Endothelial cell of umbilical vein (primary cell): Measurements from ENCODE around the gene LHX3. TPM values are rescaled to one million over a fixed set of nuclear protein-coding genes. Genes with fewer than 3 reads are reported as not detected.

ENCODE experiments used
- BruUV-seq: library from RNA; stranded (reverse); fragments of 400-500 nt; replicated peaks from 2 replicates; lab custom pipeline; 2021; lab: Mats Ljungman, UMichigan
- CTCF ChIA-PET: fragments of 300-600, 350-600 bp; sonication (Branson Sonifier 250); formaldehyde crosslinking; loops from one replicate; lab custom pipeline; 2021; ENCODE audit warnings: antibody characterized with exemption, inconsistent platforms; lab: Charles Lee
- POLR2A ChIA-PET: fragments of 300-600, 350-600 bp; sonication (Branson Sonifier 250); formaldehyde crosslinking; loops from one replicate; lab custom pipeline; 2021; ENCODE audit warnings: antibody characterized with exemption, inconsistent platforms; lab: Charles Lee
- DNase-seq: peaks from one replicate; pipeline ENCODE4 v3.0.0-alpha.2; 2011; ENCODE audit warnings: low read depth, low spot score
- FAIRE-seq: peaks from 2 replicates; lab custom pipeline; 2011; peaks lifted over from hg19 to GRCh38; lab: Jason Lieb, UNC
- H2AFZ ChIP-seq: 2 replicates; pipeline ENCODE4 v1.6.0; 2012; ENCODE audit warnings: low read depth, low read length, control low read depth, inconsistent platforms
- H3K27ac ChIP-seq: 2 replicates; pipeline ENCODE4 v1.5.1; 2011; ENCODE audit warnings: low read depth, mild to moderate bottlenecking, control low read depth, low read length, moderate library complexity; ENCODE audit not compliant: insufficient read depth
- H3K27me3 ChIP-seq, 2 experiments: 2 replicates each; pipeline versions ENCODE4 v1.6.0 to v1.6.1; 2011; ENCODE audit warnings: low read length in 2 of 2, mixed read lengths in 1 of 2; ENCODE audit not compliant: control insufficient read depth in 2 of 2, insufficient read depth in 2 of 2
- H3K36me3 ChIP-seq, 2 experiments: 2 replicates in 1 of 2; 3 replicates in 1 of 2; pipeline ENCODE4 v1.5.1; 2011; ENCODE audit warnings: low read length in 2 of 2, mild to moderate bottlenecking in 1 of 2, moderate library complexity in 1 of 2; ENCODE audit not compliant: control insufficient read depth in 2 of 2, insufficient read depth in 2 of 2; ENCODE audit errors: extremely low read depth in 1 of 2
- H3K4me1 ChIP-seq: 3 replicates; pipeline ENCODE4 v1.5.1; 2011; ENCODE audit warnings: mild to moderate bottlenecking, low read length; ENCODE audit not compliant: control insufficient read depth, insufficient read depth; ENCODE audit errors: extremely low read depth
- H3K4me2 ChIP-seq: 2 replicates; pipeline ENCODE4 v1.6.1; 2011; ENCODE audit warnings: low read length, control low read depth, mixed read lengths; ENCODE audit not compliant: insufficient read depth
- H3K4me3 ChIP-seq, 3 experiments: fragments of 200-600 bp in 1 of 3; sonication (generic), shearing (Covaris generic) in 1 of 3; replicated peaks in 1 of 3; 2 replicates each; pipeline ENCODE4 v1.5.1; 2011 to 2016; ENCODE audit warnings: control low read depth in 3 of 3, low read length in 3 of 3, mild to moderate bottlenecking in 2 of 3, inconsistent platforms in 1 of 3, low read depth in 1 of 3, moderate library complexity in 1 of 3; ENCODE audit not compliant: insufficient read depth in 1 of 3
- H3K79me2 ChIP-seq: 2 replicates; pipeline ENCODE4 v1.6.0; 2012; ENCODE audit warnings: low read length, inconsistent platforms; ENCODE audit not compliant: control insufficient read depth, insufficient read depth
- H3K9ac ChIP-seq: replicated peaks from 2 replicates; pipeline ENCODE3; 2011; ENCODE audit warnings: low read length, control low read depth; ENCODE audit not compliant: insufficient read depth; ENCODE audit errors: extremely low read depth
- H3K9me1 ChIP-seq: replicated peaks from 3 replicates; pipeline ENCODE4 v1.6.0; 2011; ENCODE audit warnings: mild to moderate bottlenecking, low read length; ENCODE audit not compliant: control insufficient read depth, insufficient read depth; ENCODE audit errors: extremely low read depth
- H3K9me3 ChIP-seq: replicated peaks from 2 replicates; pipeline ENCODE4 v1.5.1; 2012; ENCODE audit warnings: low read length, inconsistent platforms; ENCODE audit not compliant: control insufficient read depth, insufficient read depth
- H4K20me1 ChIP-seq: replicated peaks from 2 replicates; pipeline ENCODE3; 2011; ENCODE audit warnings: mild to moderate bottlenecking, low read length; ENCODE audit not compliant: control insufficient read depth, insufficient read depth; ENCODE audit errors: extremely low read depth
- CTCF ChIP-seq, 2 donors: IDR thresholded peaks; 1 replicate in 1 of 2; 2 replicates in 1 of 2; pipeline ENCODE4 v1.5.1; 2011; ENCODE audit warnings: low read length in 2 of 2, mild to moderate bottlenecking in 2 of 2, moderate library complexity in 2 of 2, control low read depth in 1 of 2, inconsistent platforms in 1 of 2, low read depth in 1 of 2; ENCODE audit not compliant: insufficient read depth in 1 of 2; ENCODE audit errors: extremely low read depth in 1 of 2
- EZH2 ChIP-seq: IDR thresholded peaks from 2 replicates; pipeline ENCODE4 v1.6.1; 2012; ENCODE audit warnings: borderline replicate concordance, low read depth, mild to moderate bottlenecking, moderate library complexity, low read length, inconsistent platforms; ENCODE audit not compliant: severe bottlenecking
- FOS ChIP-seq: IDR thresholded peaks from 2 replicates; pipeline ENCODE4 v1.6.1; 2011; ENCODE audit warnings: mild to moderate bottlenecking, low read length, moderate library complexity, borderline replicate concordance; ENCODE audit not compliant: insufficient read depth
- GATA2 ChIP-seq: IDR thresholded peaks from 2 replicates; pipeline ENCODE4 v1.7.0; 2011; ENCODE audit warnings: low read depth, mild to moderate bottlenecking, moderate library complexity, mixed read lengths, low read length; ENCODE audit not compliant: insufficient read length, insufficient read depth
- JUN ChIP-seq: IDR thresholded peaks from 2 replicates; pipeline ENCODE4 v1.6.1; 2011; ENCODE audit warnings: borderline replicate concordance, low read depth; ENCODE audit not compliant: insufficient read length, insufficient read depth
- MAX ChIP-seq: IDR thresholded peaks from 2 replicates; pipeline ENCODE4 v1.6.1; 2011; ENCODE audit not compliant: insufficient read depth, insufficient read length
- MYC ChIP-seq: IDR thresholded peaks from one replicate; pipeline ENCODE4 v1.6.1; 2011; ENCODE audit warnings: mild to moderate bottlenecking, low read depth, low read length
- POLR2AphosphoS5 ChIP-seq: IDR thresholded peaks from 2 replicates; pipeline ENCODE4 v1.6.1; 2012; ENCODE audit warnings: low read depth, mild to moderate bottlenecking, control low read depth, low read length, moderate library complexity; ENCODE audit not compliant: insufficient read depth
- dilution Hi-C: fragments of 300-500 bp; cut with MboI; formaldehyde crosslinking; loops from one replicate; pipeline ENCODE4 v1.15.0; 2019; ENCODE audit warnings: low sequenced_read_pairs; ENCODE audit not compliant: extremely low pct_ligation_motif_present
- intact Hi-C: fragments of 100-400 bp; cut with micrococcal nuclease; formaldehyde crosslinking; loops from one replicate; pipeline ENCODE4 v1.10.0; 2022
- polyA plus RNA-seq, 4 experiments: library from polyadenylated mRNA; depleted of rRNA in 3 of 4; stranded (reverse) in 3 of 4; unstranded in 1 of 4; fragments of >200 nt; gene quantifications; 2 replicates each; pipeline versions ENCODE4 v1.2.1 to v1.2.3, GENCODE V29; 2011 to 2012; ENCODE audit warnings: missing spikeins in 1 of 4
- total RNA-seq: library from RNA; stranded (reverse); gene quantifications from 2 replicates; pipeline ENCODE4 v1.2.3, GENCODE V29; 2021

LHX3 gene
- total and polyA plus RNA-seq, 2 donors (not counting 3 experiments of a cell fraction or from before 2014, with no cell fraction given): not detected

- H3K9me1 ChIP-seq: no peaks in the 10 kb centered on the region
- no peak overlapping the region for H3K9ac ChIP-seq
- no peaks in the 10 kb centered on the region for H4K20me1 ChIP-seq
- H3K4me2 ChIP-seq: no peak overlapping the region
- BruUV-seq: no TSS peak
- dilution Hi-C loops: no loop called here
- POLR2A ChIA-PET: no interaction called here
- H3K36me3 ChIP-seq: peaks cover 0 to 3% of the 10 kb centered on the region in 2 experiments
- no peaks in the 10 kb centered on the region for H3K79me2 ChIP-seq
- FAIRE-seq: no peak
- no peak overlapping the region for H3K27ac ChIP-seq
- DNase-seq: no peak
- intact Hi-C loops: no loop called here
- CTCF ChIA-PET: no interaction called here
- no peaks in the 10 kb centered on the region for H3K27me3 ChIP-seq
- H3K9me3 ChIP-seq: no peaks in the 10 kb centered on the region
- H3K4me1 ChIP-seq: peaks cover 7% of the 10 kb centered on the region
- H3K4me3 ChIP-seq: no peak overlapping the region
- TF ChIP-seq JUN: no peak
- no peak for TF ChIP-seq POLR2AphosphoS5
- TF ChIP-seq FOS: no peak
- TF ChIP-seq CTCF (IDR thresholded peaks at IDR 0.05; ENCODE audit: extremely low read depth in 1 of 2, insufficient read depth in 1 of 2, low read depth in 1 of 2, low read length in 2 of 2): no peak
- TF ChIP-seq MAX: no peak
- TF ChIP-seq MYC: no peak
- TF ChIP-seq EZH2: no peak
- TF ChIP-seq GATA2: no peak
- no peak overlapping the region for H2AFZ ChIP-seq
Observed at GRCh38 chr9:136230773-136231172, 25.8 kb upstream of the LHX3 start.
